Upper lobe of left lung (tissue), 4 donors: ENCODE data around the gene ATXN2.

Source experiments
- EP300 ChIP-seq, 4 donors: sonication (generic); formaldehyde crosslinking; IDR thresholded peaks; one replicate each; pipeline ENCODE4 v1.5.1; 2017; ENCODE audit warnings: antibody characterized with exemption in 4 of 4, control low read depth in 2 of 4
- POLR2A ChIP-seq, 4 donors: fragments of 450-650 bp; IDR thresholded peaks; one replicate each; pipeline ENCODE4 v1.5.1; 2016 to 2017; ENCODE audit warnings: antibody characterized with exemption in 4 of 4, mild to moderate bottlenecking in 2 of 4
- POLR2AphosphoS5 ChIP-seq, 2 donors: sonication (generic); formaldehyde crosslinking; IDR thresholded peaks; one replicate each; pipeline ENCODE4 v1.5.1; 2017; ENCODE audit warnings: antibody characterized with exemption in 2 of 2
- TF ChIP-seq, protein P1 (sequence below), 6 experiments: fragments of 450-650 bp in 4 of 6; fragments of 200-600 bp in 2 of 6; sonication (generic) in 2 of 6; IDR thresholded peaks; one replicate each; pipeline ENCODE4 v1.5.1; 2016 to 2019; ENCODE audit warnings: antibody characterized with exemption in 6 of 6

DNA sequence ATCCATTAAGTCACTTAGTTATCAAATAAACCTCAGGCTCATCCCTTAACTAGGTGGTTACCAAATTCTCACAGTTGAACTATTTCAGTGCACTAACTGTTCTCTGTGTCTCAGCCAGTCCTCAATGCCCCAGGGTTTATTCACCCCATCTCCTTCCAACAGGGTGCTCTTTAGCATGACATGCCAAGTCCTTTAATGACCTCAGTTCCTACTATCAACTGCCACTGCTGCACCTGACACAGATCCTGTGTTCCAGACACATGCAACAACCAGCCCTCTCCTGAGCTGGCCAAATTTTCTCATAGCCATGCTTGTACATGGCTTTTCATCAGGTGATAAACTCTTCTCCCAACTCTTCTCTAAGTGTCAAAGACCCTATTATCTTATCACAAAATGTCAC is 80.0 kb downstream of the ATXN2 start:
- TF ChIP-seq POLR2A (IDR thresholded peaks at IDR 0.05) (no peak), POLR2AphosphoS5 (IDR thresholded peaks at IDR 0.05) (no peak), EP300 (IDR thresholded peaks at IDR 0.05) (no peak)
- TF ChIP-seq, protein P1, sequence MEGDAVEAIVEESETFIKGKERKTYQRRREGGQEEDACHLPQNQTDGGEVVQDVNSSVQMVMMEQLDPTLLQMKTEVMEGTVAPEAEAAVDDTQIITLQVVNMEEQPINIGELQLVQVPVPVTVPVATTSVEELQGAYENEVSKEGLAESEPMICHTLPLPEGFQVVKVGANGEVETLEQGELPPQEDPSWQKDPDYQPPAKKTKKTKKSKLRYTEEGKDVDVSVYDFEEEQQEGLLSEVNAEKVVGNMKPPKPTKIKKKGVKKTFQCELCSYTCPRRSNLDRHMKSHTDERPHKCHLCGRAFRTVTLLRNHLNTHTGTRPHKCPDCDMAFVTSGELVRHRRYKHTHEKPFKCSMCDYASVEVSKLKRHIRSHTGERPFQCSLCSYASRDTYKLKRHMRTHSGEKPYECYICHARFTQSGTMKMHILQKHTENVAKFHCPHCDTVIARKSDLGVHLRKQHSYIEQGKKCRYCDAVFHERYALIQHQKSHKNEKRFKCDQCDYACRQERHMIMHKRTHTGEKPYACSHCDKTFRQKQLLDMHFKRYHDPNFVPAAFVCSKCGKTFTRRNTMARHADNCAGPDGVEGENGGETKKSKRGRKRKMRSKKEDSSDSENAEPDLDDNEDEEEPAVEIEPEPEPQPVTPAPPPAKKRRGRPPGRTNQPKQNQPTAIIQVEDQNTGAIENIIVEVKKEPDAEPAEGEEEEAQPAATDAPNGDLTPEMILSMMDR (IDR thresholded peaks at IDR 0.05), result no peak
